LNCAP (cell line): ENCODE data around the gene INPP4B.

Source experiments
- CTCF ChIP-seq: fragments of 450-650 bp; IDR thresholded peaks from 2 replicates; pipeline ENCODE4 v1.5.1; 2017; ENCODE audit warnings: mild to moderate bottlenecking

Gene INPP4B

DNA sequence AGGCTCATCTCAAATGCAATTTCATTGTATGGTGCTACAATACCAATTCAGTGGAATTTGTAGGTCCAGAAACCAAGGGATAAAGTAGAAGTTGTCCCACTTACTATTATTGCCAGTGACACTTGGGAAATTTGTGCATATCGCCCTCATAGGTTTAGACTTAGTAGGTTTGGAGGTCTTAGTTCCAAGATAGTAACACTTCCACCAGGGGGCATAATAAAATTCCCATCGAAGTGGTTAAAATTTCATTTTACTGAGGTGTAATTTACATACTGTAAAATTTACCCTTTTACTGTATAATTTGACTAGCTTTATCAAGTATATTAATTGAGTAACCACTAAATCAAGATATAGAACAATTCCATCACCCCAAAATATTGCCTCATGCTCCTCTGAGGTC, 174.6 kb downstream of the INPP4B start:
- peak; percentile 28; the same call in 1 of the 2 replicates for TF ChIP-seq CTCF

DNA sequence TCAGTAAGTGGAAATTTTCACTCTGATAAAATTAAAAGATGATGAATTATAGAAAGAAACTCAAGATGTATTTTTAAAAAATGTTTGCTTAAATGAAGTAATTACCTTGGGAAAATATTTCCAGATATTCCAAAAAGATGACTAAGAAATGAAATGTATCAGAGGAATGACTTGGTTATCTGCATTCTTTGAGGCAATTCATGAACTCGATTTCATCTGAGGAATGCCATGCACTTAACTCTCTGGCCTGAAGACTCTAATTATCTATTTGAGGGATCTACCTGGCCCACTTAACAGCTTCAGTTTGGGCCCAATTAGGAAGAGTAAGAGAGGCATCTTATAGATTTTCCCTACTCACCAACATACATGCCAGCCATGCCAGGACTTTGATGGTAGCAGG, 182.3 kb downstream of the INPP4B start:
- no peak for TF ChIP-seq CTCF

GRCh38 chr4:142660728-142661127, 185.4 kb downstream of the INPP4B start:
- TF ChIP-seq CTCF = peak; percentile 14; the same call in 1 of the 2 replicates

GRCh38 chr4:142656178-142656577, 189.9 kb downstream of the INPP4B start:
- no peak for TF ChIP-seq CTCF

- TF ChIP-seq CTCF = no peak
These were observed 197.7 kb downstream of the INPP4B start for GRCh38 chr4:142648378-142648777.

DNA sequence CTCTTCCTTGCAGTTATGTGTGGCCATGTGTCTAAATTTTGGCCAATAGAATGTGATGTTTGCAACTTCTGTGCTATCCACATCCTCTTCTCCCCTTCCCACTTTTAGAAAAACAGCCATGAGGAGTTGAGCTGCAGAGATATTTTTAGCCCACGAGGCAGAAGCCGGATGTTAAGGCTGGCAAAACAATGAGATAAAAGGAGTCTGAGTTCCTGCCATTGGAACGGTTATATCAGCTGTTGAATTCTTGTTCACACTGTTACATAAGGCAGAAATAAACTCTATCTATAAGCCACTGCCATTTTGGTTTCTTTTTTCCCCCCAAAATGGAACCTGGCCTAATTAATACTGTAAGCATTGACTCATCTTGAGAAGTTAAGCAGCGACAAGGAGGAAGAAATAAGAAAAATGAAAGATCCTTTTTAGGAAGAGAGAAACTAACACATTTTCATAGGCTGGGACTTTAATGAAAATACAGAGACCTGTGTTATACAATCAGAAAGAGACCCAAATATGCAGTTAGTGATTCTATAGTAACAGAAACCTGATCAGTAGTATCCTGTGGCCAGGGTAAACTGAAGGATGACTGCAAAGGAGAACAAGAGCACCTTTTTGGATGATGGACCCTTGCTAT, 200.5 kb downstream of the INPP4B start:
- no peak for TF ChIP-seq CTCF

DNA sequence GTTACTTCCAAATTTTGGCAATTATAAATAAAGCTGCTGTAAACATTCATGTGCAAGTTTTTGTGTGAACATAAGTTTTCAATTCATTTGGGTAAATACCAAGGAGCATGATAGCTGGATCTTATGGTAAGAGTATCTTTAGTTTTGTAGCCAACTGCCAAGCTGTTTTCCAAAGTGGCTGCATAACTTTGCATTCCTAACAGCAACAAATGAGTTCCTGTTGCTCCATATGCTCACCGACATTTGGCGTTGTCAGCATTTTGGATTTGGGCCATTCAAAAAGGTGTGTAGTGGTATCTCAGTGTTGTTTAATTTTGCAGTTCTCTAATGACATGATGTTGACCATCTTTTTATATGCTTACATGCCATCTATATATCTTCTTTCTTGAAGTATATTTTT, 208.5 kb downstream of the INPP4B start:
- TF ChIP-seq CTCF = no peak

DNA sequence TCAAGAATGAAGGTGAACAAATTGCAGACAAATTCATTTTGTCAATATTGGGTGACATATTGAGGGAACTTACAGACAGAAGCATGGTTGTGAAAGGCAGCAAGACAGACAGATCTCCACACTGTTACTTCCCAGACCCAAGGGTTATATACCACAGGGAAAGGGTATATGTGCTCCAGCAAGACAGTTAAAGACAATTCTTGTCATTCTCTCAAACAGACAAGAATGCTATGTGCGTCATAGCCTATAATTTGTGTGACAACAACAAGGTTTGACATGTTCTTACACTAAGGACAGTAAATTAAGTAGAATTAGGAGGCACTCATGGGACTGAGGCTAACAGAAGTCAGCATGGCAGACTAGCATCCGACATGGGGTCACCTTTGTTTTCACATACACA, 214.3 kb downstream of the INPP4B start:
- no peak for TF ChIP-seq CTCF
